Measurements from ENCODE around the gene ZFYVE16.

GRCh38 chr5:80503641-80504040 lies 95.8 kb downstream of the ZFYVE16 start:
- TF ChIP-seq CTCF (IDR thresholded peaks at IDR 0.05) (no peak), POLR2A (IDR thresholded peaks at IDR 0.05) (no peak)

Data from thyroid gland (tissue), 4 donors.